ENCODE data around the gene BRSK2. TPM values are rescaled to one million over a fixed set of nuclear protein-coding genes. Genes with fewer than 3 reads are reported as not detected.

The BRSK2 gene
- total RNA-seq, 1 donor from 2014 or later = 0.51 TPM

DNA sequence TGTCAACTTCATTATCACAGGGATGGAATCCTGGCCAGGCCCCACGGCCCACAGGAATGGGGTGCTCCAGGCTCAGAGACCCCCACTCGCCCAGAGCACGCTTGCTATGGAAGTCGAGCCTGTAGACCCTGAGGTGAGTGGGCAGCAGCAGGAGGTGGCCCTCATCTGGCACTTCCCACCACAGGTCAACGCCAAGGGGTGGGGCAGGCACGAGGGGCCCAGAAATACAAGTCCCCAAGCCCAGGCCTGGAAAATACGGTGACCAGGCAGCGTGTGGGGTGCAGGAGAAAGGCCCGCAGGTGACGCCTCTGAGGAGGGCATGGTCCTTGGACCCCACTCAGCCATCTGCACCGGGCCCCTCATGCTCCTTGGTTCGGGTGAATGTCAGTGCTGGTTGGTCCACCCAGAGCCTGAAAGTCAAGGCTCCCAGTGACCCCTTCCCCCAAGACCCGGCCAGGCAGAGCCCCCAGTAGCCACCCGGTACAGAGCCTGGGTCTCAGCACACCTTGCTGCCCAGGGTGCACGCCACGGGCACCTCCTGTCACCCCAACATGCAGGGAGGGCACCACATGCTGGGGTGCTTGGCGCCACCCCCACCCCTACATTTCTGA, 94.4 kb downstream of the BRSK2 start:
- DNase-seq = no peak

DNA sequence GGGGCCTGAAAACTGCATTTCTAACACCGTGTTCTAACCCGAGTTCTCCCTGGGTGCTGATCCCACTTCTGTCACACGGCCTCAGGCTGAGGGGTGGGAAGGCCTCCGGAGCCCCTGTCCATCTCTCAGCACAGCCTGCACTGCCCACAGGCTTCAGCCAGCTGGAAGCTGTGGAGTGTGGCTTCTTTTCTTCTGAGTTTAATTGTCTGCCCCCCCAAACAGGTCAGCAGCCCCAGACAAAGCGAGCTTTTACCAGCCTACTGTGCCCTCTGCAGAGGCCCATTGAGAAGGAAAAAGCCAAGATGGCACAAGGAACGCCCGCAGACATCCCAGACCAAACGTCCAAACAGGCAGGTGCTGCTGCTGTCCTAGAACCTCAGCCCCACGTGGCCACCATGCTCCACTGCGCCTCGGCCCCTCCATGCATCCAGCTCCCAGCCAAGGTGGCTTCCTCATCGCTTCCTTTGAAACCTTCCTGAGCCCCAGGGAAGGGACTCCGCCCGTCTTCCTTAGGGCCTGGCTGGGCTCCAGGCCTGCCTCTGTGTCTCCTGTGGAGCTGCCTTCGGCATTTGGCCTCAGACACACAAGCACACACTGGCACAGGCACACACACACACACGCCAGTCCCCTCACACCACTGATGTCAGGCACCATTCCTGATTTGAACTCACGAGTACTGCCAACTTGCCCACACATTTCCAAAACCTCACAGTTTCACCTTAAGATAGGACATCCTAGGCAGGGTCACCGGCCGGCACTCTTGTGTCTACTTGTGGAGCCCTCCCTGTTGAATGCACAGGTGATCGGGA, 95.2 kb downstream of the BRSK2 start:
- peak; percentile 17 for DNase-seq

DNA sequence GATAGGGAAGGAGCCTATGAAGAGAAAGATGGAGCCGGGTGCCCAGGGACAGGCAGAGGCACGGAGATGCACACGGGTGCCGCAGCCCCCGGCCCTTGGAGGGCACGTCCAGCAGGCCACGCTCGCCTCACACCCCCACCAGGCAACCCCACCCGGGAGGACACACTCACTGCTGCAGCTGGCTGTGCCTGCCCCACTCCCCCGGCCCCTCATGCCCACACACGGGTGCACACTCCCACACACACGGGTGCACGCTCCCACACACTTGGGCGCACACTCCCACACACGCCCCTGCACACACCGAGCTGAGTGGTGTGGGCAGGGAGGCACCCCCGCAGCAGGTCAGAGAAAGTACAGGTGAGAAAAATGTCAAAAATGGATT, 95.8 kb downstream of the BRSK2 start:
- DNase-seq = no peak

DNA sequence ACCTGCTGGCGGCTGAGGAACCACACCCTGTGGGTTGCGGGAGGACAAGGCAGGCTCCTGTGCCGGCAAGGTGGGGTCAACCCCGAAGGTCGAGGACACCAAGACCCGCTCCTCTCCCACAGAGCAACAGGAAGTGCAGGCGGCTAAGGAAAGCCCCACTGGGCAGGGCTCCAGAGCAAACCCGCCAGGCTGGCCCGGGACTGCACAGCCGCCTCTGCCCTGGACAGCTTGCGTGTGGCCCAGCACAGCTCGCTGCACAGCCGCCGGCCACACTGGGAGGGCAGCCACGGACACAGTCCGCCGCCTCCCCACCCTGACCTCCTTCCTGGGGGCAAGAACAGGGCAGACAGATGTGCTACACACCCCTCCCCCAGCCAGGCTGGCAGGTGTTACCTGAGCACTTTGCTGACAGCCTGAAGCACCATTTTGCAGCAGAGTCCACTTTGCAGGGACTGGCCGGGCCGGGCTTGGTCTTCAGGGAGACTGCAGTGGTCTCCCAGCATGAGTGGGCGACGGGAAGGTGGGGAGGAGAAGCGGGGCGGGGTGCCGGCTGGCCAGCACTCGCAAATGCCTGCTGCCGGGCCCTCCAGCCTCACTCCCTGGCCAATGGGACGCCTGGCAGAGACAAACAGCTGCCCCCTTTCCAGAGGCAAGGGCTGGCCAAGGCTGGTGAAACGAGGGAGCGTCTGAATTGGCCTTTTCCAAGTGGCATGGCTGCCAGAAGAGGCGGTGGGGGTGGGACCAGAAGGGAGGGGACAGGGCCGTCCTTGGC, 96.5 kb downstream of the BRSK2 start, which contains the start of gene MOB2:
TSS of gene MOB2 (minus strand) at position 726 of the 772 bp plus-strand sequence. CDS start at position 503, 223 bp downstream.
- DNase-seq = peak; percentile 46

DNA sequence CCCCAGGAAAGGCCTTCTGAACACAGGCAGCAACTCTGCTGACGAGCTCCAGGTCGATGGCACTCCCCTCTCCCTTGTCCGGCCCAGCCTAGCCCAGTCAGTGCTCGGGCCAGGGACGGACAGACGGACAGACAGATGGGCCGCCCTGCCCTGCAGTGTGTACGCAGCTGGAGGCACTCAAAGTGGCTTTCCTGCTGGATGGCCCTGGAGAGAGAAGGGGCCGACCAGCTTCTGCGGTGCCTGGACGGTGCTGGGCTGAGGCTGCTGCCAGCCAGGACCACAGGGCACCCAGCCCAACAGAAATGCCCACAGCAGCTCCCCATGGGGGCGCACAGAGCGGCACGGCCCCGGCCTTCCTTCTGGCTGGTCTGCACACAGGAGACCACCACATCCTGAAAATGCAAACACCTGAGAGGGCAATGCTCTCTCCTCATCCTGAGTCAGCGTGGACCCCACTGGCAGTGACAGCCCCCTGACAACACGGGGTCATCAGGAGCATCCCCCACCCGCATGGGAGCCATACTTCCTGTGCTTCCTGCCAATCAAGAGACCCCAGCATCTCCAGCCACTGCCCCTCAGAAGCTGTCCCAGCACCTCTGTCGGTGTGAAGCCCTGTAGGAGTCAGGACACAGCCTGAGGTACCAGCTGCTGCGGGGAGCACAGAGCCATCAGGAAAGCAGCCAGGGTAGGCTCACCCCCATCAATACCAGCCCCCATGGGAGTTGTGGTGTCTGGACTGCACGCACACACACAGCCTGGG, 97.5 kb downstream of the BRSK2 start:
- DNase-seq = no peak

DNA sequence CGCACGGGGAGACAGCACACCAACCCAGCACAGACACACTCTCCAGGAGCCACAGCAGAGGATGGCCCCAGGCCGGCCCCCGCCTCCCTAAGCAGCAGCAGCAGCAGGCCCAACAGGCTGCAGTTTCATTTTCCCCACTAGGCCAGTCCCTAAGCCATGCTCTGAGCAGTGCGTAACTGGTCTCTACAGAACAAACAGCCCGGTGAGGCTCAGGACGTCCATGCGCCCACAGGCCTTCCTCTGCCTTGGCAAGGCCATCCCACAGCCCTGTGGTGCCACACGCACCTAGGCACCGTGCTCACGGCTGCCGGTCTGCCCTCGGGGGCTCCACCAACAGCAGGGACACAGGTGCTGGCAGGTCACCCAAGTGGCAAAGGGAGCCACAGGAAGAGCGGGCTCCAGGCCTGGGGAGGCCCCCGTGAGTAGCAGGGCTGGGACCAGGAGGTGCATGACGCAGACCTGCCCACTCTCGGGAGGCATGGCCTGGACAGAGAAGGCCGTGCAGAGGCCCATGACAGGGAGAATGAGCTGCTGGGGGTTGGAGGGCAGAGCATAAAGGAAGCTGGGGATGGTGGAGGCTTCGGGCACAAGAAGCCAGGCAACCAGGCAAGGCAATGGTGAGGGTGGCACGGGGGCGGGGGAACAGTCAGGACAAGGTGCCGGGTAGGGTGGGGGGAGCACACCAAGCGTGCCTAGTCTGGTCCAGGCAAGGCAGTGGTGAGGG, 98.3 kb downstream of the BRSK2 start:
- DNase-seq = no peak

DNA sequence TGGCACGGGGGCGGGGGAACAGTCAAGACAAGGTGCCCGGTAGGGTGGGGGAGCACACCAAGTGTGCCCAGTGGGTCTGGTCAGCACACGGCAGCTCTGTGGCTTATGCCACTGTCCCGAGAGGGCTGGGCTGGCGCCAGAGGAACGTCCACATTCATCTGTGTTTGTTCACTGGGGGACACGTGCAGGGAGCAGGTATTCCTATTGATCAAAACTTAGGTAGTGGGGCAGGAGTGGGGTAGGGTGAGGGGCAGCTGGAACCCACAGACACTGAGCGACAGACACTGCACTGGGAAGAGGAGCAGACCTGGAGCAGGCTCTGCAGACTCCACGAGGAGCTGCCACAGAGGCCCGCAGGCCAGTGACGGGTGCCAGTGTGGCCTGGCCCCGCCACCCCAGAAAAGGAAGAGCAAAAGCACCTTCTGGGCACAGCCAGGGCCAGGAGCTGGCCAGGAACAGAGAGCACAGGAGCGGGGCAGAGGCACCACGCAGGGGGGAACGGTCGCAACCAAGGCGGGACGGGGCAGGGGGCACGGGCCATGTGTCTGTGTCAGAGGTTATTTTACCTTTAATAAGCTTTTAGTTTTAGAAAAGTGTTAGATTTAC, 98.9 kb downstream of the BRSK2 start:
- DNase-seq = no peak

DNA sequence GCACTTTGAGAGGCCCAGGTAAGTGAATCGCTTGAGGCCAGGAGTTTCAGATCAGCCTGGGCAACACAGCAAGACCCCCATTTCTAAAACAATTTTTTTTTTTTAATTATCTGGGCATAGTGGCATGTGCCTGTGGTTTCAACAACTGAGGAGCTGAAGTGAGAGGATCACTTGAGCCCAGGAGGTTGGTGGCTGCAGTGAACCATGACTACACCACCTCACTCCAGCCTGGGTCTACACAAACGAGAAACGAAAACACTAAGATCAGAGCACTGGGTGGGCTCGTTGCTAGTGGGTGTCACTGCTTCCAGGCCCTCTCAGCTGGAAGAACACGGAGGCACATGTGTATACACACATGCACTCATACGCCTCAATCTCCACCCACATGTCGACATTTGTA, 100.9 kb downstream of the BRSK2 start:
- no peak for DNase-seq

DNA sequence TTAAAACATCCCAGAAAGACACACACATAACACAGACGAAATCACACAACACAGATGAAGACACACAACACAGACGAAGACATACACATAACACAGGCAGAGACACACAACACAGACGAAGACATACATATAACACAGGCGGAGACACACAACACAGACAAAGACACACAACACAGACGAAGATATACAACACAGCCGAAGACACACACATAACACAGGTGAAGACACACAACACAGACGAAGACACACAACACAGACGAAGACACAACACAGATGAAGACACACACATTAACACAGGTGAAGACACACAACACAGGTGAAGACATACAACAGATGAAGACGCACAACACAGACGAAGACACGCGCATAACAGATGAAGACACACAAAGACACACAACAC, 101.6 kb downstream of the BRSK2 start:
- DNase-seq = no peak

DNA sequence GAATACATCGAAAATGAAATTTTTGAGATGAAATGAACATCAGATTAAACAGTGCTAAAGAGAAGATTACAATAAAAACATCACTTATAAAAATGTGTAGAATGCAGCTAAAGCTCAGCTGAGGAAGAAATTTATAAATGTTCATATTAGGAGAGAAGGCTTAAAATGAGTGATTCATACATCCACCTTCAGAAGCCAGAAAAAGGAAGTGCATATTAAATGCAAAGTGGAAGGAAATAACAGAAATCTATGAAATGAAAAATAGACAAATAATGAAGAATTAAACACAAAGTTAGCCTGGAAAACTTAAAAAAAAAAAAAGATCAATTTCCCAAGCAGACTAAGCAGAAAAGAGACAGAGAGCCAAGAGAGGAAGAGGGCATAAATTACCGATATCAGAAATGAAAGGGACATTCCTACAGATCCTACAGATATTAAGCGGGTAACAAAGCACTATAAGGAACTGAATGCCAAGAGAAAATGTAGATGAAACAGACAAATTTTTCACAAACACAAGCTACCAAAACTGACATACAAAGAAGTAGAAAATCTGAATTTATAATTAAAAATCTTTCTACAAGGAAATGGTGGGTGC, 104.0 kb downstream of the BRSK2 start:
- peak; percentile 14 for DNase-seq

DNA sequence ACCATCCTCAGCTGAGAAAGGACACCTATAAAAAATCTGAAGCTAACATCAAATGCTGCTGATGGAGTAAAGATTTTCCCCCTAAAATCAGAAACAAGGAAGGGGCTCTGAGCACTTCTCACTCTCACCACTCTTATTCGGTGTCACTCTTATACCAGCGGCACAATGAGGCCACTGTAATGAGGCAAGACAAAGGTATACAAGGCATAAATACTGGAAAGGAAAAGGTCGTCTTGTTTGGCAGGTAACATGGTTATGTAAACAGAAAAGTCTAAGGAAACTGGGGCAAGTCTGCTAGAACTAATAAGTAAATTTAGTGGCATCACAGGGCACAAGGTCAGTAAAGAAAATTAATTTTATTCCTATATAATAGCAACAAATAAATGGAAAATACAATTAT, 104.9 kb downstream of the BRSK2 start:
- no peak for DNase-seq

DNA sequence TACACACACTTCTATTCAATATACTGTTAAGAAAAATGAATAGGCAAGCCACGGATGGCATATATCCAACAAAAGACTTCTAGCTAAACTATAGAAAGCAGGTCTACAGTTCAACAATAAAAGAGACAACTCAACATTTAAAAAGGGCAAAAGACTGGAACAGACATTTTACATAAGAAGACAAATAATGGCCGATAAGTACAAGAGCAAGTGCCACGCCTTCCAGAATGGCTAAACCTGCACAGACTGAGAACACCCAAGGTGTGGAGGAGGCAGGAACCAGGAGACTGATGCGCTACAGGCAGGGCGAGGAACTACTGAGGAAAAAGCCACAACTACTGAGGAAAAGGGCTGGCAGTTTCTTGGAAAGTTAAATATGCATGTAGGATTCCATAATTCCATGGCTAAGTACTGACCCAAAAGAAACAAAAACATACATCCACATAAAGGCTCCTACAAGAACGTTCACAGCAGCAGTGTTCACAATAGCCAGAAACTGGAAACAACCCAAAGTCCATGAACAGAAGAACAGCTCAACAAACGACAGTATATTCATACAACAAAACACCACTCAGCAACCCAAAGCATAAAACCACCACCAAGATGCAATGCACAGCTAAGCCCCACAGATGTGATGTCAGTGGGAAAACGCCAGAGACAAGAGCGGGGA, 106.5 kb downstream of the BRSK2 start:
- no peak for DNase-seq

DNA sequence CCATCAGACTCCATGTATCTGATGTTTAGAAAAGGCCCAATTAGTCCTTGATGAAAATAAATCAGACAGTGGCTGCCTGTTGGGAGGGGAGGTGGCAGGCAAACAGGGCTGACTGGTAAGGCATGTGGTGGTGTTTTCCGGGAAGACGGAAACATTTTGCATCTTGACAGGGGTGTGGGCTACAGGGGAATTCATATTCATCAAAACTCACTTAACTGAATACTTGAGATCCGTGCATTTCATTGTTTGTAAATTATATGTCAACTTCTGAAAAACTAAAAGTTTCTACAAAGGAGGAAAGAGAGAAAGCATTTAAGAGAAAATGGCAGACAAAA, 107.0 kb downstream of the BRSK2 start:
- DNase-seq = no peak

DNA sequence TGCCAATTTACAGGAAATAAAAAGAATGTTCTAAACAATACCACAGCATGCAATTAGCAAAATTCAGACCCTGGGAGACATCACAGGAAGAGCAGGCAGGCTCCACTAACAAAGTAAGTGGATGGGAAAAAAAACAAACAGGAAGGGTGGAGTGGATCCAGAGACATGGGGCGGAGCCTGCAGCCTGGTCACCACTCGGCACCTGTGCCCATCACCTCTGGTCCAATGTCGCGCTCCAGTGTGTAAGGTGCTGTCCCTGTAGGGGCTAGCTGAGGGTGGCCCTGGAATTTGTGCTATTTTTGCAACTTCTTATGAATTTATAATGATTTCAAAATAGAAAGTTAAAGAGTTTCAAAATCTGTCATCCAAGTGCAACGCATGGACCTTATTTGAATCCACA, 107.9 kb downstream of the BRSK2 start:
- DNase-seq = peak; percentile 19

DNA sequence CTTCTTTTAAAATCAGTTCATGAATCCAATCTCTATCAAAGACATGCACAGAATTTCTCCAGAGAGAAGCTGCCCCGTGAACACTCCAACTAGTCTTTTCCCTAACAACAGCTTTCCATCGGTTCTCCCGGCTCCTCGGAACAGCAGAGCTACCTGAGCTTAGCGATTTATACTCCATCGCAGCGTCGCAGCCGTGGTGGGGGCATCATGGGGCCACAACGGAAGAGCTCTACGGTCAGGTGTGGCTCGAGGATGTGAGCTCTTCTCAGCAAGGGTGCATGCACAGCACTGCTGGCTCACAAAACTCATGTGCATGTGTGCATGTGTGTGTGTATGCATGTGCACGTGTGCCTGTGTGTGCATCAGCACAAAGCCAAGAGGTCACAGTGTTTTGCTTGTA, 108.5 kb downstream of the BRSK2 start:
- no peak for DNase-seq

DNA sequence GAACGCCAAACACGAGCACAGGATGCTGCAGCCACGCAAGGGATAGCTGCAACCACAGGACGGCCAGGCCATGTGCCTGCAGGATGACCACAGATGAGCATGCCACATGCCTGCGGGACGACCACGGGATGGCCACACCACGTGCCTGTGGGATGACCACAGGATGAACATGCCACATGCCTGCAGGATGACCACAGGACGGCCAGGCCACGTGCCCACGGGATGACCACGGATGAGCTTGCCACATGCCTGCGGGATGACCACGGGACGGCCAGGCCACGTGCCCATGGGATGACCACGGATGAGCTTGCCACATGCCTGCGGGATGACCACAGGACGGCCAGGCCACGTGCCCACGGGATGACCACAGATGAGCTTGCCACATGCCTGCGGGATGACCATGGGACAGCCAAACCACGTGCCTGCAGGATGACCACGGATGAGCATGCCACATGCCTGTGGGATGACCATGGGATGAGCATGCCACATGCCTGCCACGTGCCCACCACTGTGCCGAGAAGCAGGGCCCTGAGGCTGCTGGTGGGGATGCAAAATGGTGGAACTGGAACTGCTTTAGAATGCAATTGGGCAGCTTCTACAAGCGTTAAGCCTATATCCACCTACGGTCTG, 109.6 kb downstream of the BRSK2 start:
- DNase-seq = no peak

DNA sequence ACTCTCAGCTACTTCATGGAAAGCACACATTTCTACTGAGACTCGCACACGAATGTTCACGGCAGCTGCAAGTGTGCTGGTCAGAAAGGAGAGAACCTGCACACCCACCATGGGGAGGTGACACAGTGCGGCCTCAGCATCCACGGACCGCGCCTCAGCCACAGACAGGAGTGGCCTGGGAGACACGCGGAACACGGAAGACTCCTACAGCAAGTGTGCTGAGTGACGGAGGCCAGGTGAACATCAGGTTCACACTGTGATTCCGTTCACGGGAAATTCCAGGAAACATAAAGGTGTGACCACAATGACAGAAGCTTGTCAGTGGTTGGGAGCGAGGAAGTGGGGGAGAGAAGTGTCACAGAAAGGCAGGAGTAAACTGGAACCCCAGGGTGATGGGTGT, 110.2 kb downstream of the BRSK2 start:
- no peak for DNase-seq

DNA sequence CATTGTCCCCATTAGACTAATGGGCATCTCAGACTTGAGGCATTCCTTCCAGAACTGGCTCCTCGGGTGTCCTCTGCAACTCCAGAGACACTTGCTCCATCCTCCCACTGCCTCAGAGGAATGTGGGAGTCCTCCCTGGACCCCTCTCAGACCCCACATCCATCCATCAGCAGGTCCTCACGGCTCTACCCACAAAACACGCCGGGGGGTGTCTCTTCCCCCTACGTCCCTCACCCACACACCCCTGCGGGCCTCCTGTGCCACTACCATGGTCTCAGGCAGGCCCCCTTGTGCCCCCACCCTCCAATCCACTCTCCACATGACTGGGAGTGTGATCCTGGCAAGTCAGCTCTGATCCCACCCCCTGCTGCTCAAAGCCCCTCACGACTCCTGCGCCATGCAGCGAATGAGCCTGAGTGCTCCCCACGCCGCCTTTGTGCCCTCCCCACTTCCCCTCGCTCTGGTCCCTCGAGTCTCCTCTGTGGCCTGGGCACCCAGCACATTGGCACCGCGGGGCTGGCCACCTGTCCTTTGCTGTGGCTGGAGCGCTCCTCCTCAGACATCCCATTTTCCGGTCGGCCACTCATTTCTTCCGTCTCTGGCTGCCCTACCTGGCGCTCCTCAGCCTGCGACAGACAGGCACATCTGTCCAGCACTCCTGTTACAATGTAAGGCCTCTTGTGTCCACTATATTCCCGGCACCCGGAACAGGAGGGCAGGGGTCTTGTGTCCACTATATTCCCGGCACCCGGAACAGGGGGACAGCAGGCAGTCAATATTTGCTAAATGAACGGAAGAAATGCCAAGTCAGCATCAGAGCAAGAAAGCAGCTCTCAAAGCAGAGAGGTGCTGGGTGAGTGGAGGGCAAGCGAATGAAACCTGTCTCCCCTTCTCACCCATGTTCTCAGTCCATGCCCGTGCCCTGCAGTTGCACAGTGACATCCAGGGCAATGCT, 111.0 kb downstream of the BRSK2 start:
- DNase-seq = no peak
